ENCODE results near the gene FNDC3A. TPM values are rescaled to one million over a fixed set of nuclear protein-coding genes. Genes with fewer than 3 reads are reported as not detected.

FNDC3A gene
- total RNA-seq, 1 donor from 2014 or later, result 84.4 TPM

DNA sequence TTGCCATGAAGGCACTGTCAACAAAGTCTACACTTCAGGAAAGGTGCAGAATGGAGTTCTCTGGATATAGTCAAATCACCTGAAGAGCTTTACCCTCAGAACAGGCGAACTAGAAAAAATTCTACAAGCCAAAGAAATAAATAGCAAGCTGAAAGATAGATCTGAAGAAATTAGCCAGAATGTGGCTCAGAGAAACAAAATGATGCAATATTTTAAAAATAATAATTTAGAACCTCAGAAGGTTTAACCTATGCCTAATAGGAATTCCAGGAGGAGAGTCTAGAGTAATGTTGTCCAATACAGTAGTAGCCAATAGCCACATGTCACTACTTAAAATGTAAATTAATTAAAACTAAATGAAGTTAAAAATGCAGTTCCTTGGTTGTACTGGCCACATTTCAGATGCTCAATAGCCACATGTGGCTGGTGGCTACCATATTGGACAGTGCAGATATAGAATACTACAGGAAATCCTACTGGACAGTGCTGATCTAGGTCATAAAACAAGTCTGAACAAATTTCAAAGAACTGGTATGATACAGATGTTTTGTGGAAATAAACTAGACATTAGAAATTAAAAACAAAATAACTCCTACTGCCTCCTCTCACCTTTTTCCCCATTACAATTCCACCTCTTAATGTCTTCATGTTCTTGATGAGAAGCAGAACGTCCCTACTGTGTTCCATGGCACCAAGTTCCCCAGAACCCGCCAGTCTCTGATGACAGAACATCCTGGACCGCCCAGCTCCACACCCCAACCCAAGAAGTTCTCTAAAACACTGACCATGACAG, 271.3 kb downstream of the FNDC3A start:
- no peak for FAIRE-seq
- no peak for DNase-seq (ENCODE audit: low spot score in 2 of 2)

DNA sequence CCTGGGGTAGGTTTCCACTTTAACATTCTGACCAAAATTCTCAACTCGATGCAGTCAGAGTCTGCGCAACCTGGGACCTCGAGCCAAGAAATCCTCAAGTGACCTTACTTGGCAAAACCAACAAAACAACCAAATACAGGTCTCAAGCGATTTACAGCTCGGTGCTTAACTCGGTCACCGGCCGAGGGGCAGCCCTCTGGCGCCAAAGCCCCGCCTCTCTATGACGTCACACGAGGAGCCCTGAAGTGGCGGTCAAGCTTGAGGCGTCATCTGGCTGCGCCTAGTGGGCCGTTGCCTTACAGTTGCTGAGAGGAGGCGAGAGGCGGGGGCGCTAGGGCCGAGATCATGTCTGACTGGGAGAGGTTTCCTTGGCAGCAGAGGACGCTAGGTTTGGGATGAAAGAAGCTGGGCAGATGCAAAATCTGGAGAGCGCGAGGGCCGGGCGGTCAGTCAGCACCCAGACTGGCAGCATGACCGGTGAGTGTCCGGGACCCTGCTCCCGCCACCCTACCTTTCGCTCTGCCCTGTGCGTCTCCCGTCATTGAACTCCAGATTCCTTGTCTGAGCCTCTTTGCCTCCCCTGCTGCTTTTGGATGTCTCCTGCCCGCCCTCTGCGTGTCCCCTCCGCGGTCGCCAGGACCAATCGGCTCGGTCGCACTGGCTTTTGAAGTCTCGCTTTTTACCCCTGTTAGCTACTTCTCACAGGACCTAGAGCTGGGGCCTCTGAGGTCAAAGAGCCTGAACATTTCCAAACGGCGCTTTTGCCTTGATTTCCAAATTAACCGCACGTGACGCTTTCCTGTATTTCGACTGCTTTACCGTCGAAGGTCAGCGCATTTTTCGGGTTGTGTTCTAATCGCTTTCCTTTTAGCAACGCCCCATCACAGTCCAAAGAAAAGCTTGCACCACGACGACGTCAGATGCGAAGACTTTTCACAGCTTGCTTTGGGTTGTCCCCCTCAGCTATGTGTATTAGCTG, 272.2 kb downstream of the FNDC3A start, which contains the start of gene CDADC1:
Gene CDADC1, plus strand, starts transcription at position 283 of the 979 bp plus-strand sequence. Its CDS starts 113 bp downstream, at position 396.
- peak; percentile 66 to 91 for DNase-seq (ENCODE audit: low spot score in 2 of 2)
- FAIRE-seq, result peak; percentile 10

DNA sequence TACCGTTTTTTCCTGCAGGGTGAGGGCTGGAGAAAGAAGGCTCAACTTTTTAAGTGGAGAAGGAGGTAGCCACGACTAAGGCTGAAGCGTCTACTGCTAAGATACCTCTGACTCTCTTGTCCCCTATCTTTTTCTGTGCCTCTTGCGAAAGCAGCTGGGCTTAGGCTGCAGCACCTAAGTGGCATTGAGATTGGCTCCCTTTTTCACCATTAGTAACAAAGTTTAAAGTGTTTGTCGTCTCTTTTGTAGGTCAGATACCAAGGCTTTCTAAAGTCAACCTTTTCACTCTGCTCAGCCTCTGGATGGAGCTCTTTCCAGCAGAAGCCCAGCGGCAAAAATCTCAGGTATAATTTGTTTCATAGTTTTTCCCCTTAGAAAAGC, 272.9 kb downstream of the FNDC3A start:
- DNase-seq (ENCODE audit: low spot score in 2 of 2) (no peak), FAIRE-seq (no peak)

DNA sequence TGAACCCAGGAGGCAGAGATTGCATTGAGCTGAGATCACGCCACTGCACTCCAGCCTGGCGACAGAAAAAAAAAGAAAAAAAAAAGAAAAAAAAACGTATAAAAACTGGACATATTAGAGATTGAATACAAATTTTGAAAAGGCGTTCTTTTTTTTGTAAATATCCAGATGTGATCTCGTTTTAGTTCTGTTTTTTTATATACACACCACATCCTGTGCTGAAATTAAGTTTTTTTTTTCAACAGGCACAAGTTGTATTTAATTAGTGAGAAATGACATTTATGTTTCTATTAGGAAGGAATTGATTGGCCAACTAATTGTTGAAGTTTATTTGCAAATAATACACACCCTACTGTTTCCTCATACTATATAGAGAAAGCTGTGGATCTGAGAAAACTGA, 275.6 kb downstream of the FNDC3A start:
- DNase-seq (ENCODE audit: low spot score in 2 of 2), result no peak
- no peak for FAIRE-seq

DNA sequence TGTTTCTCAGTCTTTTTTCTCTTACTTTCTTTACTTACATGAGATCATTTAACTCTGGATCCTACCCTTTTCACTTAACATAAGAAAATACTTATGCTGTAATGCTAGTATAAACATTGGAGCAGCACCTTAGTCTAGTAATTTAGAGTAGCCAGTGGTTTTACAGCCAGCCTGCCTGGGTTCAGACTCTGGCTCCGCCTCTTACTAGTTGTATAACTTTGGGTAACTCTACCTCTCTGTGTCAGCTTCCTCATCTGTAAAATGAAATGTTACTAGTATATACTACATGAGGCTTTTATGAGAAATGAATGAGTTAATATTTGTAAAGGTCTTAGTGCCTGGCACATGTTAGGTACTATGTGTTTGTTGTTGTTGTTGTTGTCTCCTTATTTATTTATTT, 277.6 kb downstream of the FNDC3A start:
- DNase-seq (ENCODE audit: low spot score in 2 of 2), result no peak
- FAIRE-seq, result no peak

DNA sequence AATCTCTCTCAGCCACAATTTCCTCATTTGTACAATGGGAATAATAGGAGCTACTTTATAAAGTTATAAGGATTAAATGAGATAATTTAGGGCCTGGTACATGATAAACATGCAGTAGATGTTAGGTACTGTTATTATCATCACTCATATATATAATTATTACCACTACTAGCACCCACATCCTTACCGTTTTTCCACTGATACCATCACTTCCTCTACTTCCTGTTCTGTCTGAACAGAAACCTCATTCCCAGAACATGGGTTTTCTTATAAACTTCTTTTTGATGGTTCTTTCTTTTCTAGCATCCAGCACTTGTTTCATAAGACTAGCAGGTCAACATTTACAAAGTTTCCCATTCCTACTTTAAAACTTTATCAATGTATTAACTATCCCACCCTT, 278.3 kb downstream of the FNDC3A start:
- DNase-seq (ENCODE audit: low spot score in 2 of 2) (no peak), FAIRE-seq (no peak)

DNA sequence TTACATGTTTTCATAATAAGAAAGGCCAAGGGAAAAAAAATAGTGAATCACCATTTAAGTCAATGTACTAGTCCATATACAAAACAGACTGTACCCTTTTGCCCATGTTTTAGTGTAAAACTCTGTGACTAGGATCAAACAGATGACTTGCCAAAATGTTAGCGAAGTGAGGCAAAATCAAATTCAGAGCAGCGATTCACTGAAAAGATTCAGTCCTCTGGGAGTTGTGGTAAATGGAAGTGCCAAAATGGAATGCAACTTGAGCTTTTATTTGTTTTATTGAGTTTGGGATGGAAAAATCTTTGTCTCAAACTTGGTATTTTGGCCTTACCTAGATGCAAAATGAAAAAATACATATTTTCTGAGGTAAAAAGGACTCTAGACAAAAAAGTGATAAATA, 281.1 kb downstream of the FNDC3A start:
- DNase-seq (ENCODE audit: low spot score in 2 of 2) (no peak), FAIRE-seq (no peak)

DNA sequence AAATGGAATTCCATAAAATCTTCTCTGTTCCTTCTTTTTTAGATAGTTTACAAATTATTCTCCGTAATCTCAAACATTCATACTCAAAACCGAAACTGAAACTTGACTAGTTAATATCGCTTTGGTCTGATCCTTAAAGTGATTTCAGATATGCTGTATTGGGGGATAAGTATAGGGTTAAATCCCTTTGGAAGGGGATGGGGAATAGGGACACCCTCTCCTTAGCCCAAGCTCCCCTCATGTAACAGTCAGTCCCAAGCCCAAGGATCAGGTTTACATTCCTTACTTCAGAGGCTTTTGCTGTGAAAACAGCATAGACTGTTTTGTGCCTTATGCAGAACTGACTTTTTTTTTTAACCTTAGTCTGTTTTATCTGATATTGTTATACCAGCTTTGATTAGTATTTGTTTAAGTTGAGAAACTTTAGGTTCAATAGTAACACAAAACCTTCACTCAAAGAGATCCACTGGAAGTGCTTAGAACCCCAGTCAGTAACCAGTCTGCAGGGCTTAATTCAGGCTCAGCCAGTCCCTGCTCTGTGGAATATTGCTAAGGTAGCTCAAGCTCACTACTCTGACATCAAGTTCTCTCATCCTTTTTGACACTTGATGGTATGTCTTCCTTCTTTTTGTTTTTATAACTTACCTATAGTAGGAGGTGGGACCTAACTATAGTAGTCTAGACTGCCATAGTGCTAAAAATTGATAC, 282.5 kb downstream of the FNDC3A start:
- FAIRE-seq, result no peak
- DNase-seq (ENCODE audit: low spot score in 2 of 2), result no peak

Small RNA genes lying within 50 kb of the gene (small RNA-seq; reads per million reads assigned to genes)
- gene COX7CP1 (not detected), gene RNU6-60P (not detected), gene RNY3P2 (not detected)

Other genes starting within 250 kb of the FNDC3A start
- gene MLNR, start 244.4 kb downstream of the FNDC3A start, total RNA-seq, result not detected